Muscle layer of duodenum (tissue), 2 donors: ENCODE data around the gene ATXN7L3B.

Experiments used
- H3K27ac ChIP-seq: one replicate; pipeline ENCODE4 v1.7.0; 2013; ENCODE audit warnings: mild to moderate bottlenecking, low read length
- H3K27me3 ChIP-seq: one replicate; pipeline ENCODE4 v1.7.0; 2013; ENCODE audit warnings: low read depth, mild to moderate bottlenecking, control low read depth, low read length
- H3K36me3 ChIP-seq, 2 donors: one replicate each; pipeline ENCODE4 v1.7.0; 2013; ENCODE audit warnings: low read length in 2 of 2, control low read depth in 1 of 2, mild to moderate bottlenecking in 1 of 2; ENCODE audit not compliant: insufficient read depth in 2 of 2, control insufficient read depth in 1 of 2
- H3K4me1 ChIP-seq, 2 donors: one replicate each; pipeline ENCODE4 v1.7.0; 2013; ENCODE audit warnings: low read length in 2 of 2, mild to moderate bottlenecking in 2 of 2, control low read depth in 1 of 2, moderate library complexity in 1 of 2; ENCODE audit not compliant: insufficient read depth in 2 of 2, control insufficient read depth in 1 of 2
- H3K4me3 ChIP-seq, 2 donors: one replicate each; pipeline ENCODE4 v1.7.0; 2013; ENCODE audit warnings: low read length in 2 of 2, low read depth in 1 of 2, mild to moderate bottlenecking in 1 of 2
- H3K9me3 ChIP-seq, 2 donors: one replicate each; pipeline ENCODE4 v1.7.0; 2013; ENCODE audit warnings: low read length in 2 of 2, control low read depth in 1 of 2, mild to moderate bottlenecking in 1 of 2; ENCODE audit not compliant: control insufficient read depth in 1 of 2
- donor health status: healthy.

ATXN7L3B gene

DNA sequence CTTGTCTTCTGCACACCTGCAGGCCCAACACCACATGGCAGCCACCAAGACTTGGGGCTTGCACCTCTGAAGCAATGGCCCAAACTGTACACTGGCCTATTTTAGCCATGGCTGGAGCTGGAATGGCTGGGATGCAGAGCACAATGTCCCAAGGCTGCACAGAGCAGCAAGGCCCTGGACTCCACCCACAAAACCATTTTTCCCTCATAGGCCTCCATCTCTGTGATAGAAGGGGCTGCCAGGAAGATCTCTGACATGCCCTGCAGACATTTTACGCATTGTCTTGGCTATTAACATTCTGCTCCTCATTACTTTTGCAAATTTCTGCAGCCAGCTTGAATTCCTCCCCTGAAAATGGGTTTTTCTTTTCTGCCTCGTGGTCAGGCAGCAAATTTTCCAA is 22.1 kb downstream of the ATXN7L3B start:
- H3K36me3 ChIP-seq, result no peaks in the 10 kb centered on the region
- H3K9me3 ChIP-seq, result no peaks in the 10 kb centered on the region
- H3K27ac ChIP-seq, result no peak overlapping the region
- H3K4me1 ChIP-seq, result no peaks in the 10 kb centered on the region
- H3K27me3 ChIP-seq, result no peaks in the 10 kb centered on the region
- H3K4me3 ChIP-seq, result no peak overlapping the region

DNA sequence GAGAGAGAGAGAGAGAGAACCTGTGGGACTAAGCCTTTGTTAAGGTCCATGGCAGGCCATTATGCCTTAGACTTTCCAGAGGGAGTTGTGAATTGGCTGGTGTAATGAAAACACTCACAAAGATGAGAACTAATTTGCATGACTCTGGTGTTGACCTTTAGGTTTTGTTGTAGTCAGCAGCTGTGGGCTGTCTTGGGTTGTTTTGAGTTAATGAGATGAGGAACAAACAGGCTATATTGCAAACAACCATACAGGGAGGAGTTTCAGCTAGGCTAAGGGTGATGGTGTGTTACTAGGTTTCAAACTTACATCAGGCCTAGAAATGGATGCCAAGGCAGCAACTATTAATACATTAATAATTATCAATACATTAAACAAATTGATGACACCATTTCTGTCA is 26.3 kb downstream of the ATXN7L3B start:
- Histone ChIP-seq H3K36me3 (no peaks in the 10 kb centered on the region), H3K27me3 (no peaks in the 10 kb centered on the region)

DNA sequence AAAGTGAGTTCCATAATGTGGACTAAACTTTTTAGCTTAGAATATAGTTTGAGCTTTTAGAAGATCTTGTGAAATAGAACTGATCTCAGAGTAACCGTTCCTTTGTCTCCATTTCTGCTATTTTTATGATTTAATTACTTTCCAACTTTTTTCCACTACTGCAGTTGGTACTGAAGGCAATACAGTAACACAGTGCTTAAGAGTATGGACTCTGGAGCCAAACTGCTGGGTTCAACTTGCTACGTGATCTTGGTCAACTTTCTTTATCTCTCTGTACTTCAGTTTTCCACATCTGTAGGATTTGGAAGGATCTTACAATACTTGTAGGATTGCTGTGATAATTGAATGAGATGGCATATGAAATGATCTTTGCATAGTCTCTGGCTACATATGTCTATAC is 40.9 kb downstream of the ATXN7L3B start:
- no peaks in the 10 kb centered on the region for H3K4me1 ChIP-seq
- no peaks in the 10 kb centered on the region for H3K27me3 ChIP-seq
- H3K9me3 ChIP-seq, result peaks cover 0 to under 1% of the 10 kb centered on the region in 2 donors
- H3K27ac ChIP-seq, result no peak overlapping the region
- H3K36me3 ChIP-seq, result no peaks in the 10 kb centered on the region
- no peak overlapping the region for H3K4me3 ChIP-seq

More for the DNA sequence above, 26.3 kb downstream of the ATXN7L3B start:
- Histone ChIP-seq H3K4me3 (no peak overlapping the region), H3K27ac (no peak overlapping the region), H3K9me3 (no peaks in the 10 kb centered on the region), H3K4me1 (no peaks in the 10 kb centered on the region)

DNA sequence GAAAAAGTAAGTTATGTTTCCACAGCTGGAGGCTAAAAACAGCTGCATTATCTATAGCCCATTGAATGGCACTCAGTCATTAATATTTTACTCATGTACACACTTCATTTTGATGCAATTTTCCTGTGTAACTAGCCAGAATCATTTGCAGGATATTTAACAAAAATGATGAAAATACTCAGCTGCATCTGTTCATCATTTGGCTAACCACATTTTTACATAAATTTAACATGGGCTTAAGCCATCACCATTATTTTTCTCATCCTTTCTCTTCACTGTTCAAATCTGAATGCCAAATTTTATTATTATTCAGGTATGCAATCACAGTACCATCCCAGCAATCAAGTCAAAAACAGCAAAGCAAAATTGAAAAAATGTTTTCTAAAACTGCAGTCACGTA is 41.8 kb downstream of the ATXN7L3B start:
- H3K9me3 ChIP-seq, result no peaks in the 10 kb centered on the region
- H3K4me1 ChIP-seq, result no peaks in the 10 kb centered on the region
- H3K27me3 ChIP-seq, result no peaks in the 10 kb centered on the region
- H3K4me3 ChIP-seq, result no peak overlapping the region
- no peaks in the 10 kb centered on the region for H3K36me3 ChIP-seq
- no peak overlapping the region for H3K27ac ChIP-seq

DNA sequence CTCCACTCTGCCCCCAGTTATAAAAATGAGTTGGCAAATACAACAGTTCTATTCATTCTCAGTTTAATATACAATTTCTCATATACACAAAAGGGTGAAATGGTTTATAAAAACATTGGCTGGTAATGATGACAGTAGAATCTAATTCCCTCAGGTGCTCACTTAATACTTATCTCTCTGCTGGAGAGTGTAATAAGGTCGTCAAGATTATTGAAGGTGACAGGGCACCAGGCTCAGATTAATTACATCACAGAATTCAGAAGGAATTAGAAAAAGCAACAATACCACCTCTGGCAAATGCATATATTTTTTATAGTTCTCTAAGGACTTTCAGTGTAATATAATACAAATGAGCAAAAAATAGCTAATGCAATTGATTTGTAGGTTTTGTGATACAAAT is 42.3 kb downstream of the ATXN7L3B start:
- Histone ChIP-seq H3K27ac (no peak overlapping the region), H3K4me1 (no peaks in the 10 kb centered on the region), H3K9me3 (no peaks in the 10 kb centered on the region), H3K36me3 (no peaks in the 10 kb centered on the region), H3K27me3 (no peaks in the 10 kb centered on the region), H3K4me3 (no peak overlapping the region)

DNA sequence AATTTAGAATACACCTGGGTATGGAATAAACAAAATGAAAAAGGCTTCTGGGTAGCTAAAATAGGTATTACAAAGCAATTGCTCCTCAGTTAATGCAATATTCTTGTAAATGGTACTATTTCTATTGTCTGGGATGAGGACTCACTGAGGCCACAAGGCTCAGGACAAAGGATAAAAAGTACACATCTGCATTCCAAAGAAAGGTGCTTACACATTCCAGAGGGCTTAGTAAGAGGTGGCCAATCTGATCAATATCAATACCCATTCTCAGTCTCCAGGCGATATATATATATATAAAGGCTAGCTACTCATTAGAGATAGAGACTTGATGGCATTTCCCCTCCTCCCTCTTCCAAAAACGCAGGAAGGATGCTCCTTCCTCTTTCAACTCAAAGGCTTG is 43.8 kb downstream of the ATXN7L3B start:
- Histone ChIP-seq H3K9me3 (no peaks in the 10 kb centered on the region), H3K27me3 (no peaks in the 10 kb centered on the region), H3K4me3 (no peak overlapping the region), H3K4me1 (no peaks in the 10 kb centered on the region), H3K27ac (no peak overlapping the region), H3K36me3 (no peaks in the 10 kb centered on the region)

DNA sequence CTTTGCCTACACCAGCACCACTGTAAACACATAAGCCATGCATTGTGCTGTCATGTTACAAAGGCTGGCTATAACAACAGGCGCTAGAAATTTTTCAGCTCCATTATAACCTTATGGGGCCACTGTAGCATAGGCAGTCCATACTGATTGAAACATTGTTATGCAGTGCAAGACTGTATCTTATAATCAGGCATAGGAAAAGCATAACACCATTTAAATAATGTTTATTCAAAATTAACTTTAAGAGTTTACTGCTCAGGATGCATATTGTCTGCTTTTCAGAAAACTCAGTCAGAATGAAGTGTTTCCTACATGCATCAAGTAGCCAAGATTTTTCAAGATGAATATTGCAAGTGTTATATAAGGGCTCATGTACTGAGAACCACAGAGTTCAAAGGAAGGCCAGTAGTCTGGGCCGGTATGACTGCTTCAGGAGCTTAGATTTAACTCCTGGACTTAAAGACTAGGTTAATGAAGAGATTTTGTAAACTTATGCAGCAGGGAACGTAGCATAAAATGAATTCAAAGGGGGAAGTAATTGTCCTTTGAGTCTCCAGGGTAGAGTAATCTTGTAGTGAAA is 46.9 kb downstream of the ATXN7L3B start:
- Histone ChIP-seq H3K4me1 (no peaks in the 10 kb centered on the region), H3K27me3 (no peaks in the 10 kb centered on the region), H3K4me3 (no peak overlapping the region), H3K27ac (no peak overlapping the region), H3K36me3 (no peaks in the 10 kb centered on the region), H3K9me3 (no peaks in the 10 kb centered on the region)

DNA sequence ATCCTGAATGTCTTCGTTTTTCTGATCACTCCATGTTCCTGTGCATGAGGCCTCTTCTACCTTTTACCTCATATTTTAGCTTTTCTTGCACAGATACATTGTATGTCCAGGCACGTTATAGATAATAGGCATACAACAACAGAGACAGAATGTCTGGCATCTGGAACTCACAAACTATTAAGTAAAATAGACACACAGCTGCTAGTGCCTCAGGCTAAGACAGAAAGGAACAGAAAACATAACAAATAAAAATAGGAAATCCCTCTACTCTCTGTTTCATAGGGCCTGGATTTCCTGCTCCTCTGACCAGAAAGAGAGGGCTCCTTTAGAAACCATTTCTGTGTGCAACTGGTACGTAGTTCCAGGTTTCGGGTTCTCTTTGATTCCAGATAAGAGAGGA is 48.6 kb downstream of the ATXN7L3B start:
- H3K4me1 ChIP-seq, result no peaks in the 10 kb centered on the region
- no peak overlapping the region for H3K27ac ChIP-seq
- H3K27me3 ChIP-seq, result no peaks in the 10 kb centered on the region
- no peaks in the 10 kb centered on the region for H3K9me3 ChIP-seq
- H3K36me3 ChIP-seq, result no peaks in the 10 kb centered on the region
- no peak overlapping the region for H3K4me3 ChIP-seq
